ENCODE results near the gene KCNS1. TPM values are rescaled to one million over a fixed set of nuclear protein-coding genes. Genes with fewer than 3 reads are reported as not detected.

The KCNS1 gene
- total RNA-seq, 1 experiment from 2014 or later, result 0.09 TPM

- H3K27me3 Mint-ChIP-seq (ENCODE audit: insufficient read depth, unreplicated experiment), result no peaks in the 10 kb centered on the region
- H3K4me3 Mint-ChIP-seq (ENCODE audit: unreplicated experiment), result no peak overlapping the region
- TF ChIP-seq CTCF (IDR thresholded peaks at IDR 0.05; ENCODE audit: insufficient read depth in 1 of 2, low read depth in 1 of 2, low read length in 1 of 2, severe bottlenecking in 1 of 2, unreplicated experiment in 1 of 2), result no peak
- no peak for DNase-seq
- Histone ChIP-seq H3K4me3 (ENCODE audit: low read depth, low read length) (no peak overlapping the region), H3K9me3 (no peaks in the 10 kb centered on the region), H3K36me3 (ENCODE audit: control insufficient read depth, insufficient read depth, low read length) (no peaks in the 10 kb centered on the region), H3K4me1 (no peaks in the 10 kb centered on the region), H3K27me3 (replicated peaks; ENCODE audit: control insufficient read depth, insufficient read depth, low read length) (peaks cover 2% of the 10 kb centered on the region; the same call in 1 of the 2 replicates)
- intact Hi-C loops (cut with micrococcal nuclease; ENCODE audit: unreplicated experiment), result no loop called here
- no peak overlapping the region for H3K27ac Mint-ChIP-seq (ENCODE audit: unreplicated experiment)
- no TSS peak for BruUV-seq (replicated peaks)
- peaks cover 6% of the 10 kb centered on the region for H3K4me1 Mint-ChIP-seq (ENCODE audit: low read depth, unreplicated experiment)
- ChIA-PET CTCF (interaction anchor here (1.0 to 5.8 kb wide), 7 partner anchors 11 to 180 kb away, joined by 3 to 71 read pairs (median 5); partner anchors contain the start of gene WFDC12), POLR2A (no interaction called here)
- H3K9me3 Mint-ChIP-seq (ENCODE audit: unreplicated experiment), result no peaks in the 10 kb centered on the region
- no peaks in the 10 kb centered on the region for H3K36me3 Mint-ChIP-seq (ENCODE audit: insufficient read depth, unreplicated experiment)
These were observed 9.4 kb upstream of the KCNS1 start for GRCh38 chr20:45110301-45110700.

- CTCF ChIA-PET, result interaction anchor here (1.0 to 5.8 kb wide), 7 partner anchors 10 to 181 kb away, joined by 3 to 71 read pairs (median 5); partner anchors contain the start of gene WFDC12
- intact Hi-C loops (cut with micrococcal nuclease; ENCODE audit: unreplicated experiment), result no loop called here
These were observed 8.7 kb upstream of the KCNS1 start for GRCh38 chr20:45109634-45110033.

GRCh38 chr20:45105317-45105716 is 4.4 kb upstream of the KCNS1 start:
- H3K4me1 ChIP-seq, result no peaks in the 10 kb centered on the region
- no peaks in the 10 kb centered on the region for H3K9me3 ChIP-seq
- no peak overlapping the region for H3K4me3 Mint-ChIP-seq (ENCODE audit: unreplicated experiment)
- no peaks in the 10 kb centered on the region for H3K9me3 Mint-ChIP-seq (ENCODE audit: unreplicated experiment)
- H3K36me3 ChIP-seq (ENCODE audit: control insufficient read depth, insufficient read depth, low read length), result no peaks in the 10 kb centered on the region
- no peak overlapping the region for H3K4me3 ChIP-seq (ENCODE audit: low read depth, low read length)
- no peaks in the 10 kb centered on the region for H3K36me3 Mint-ChIP-seq (ENCODE audit: insufficient read depth, unreplicated experiment)
- H3K4me1 Mint-ChIP-seq (ENCODE audit: low read depth, unreplicated experiment), result peaks cover 6% of the 10 kb centered on the region
- peaks cover 2% of the 10 kb centered on the region; the same call in 1 of the 2 replicates for H3K27me3 ChIP-seq (replicated peaks; ENCODE audit: control insufficient read depth, insufficient read depth, low read length)
- ChIA-PET POLR2A (no interaction called here), CTCF (interaction anchor here (0.7 to 2.9 kb wide), 6 partner anchors 9 to 185 kb away, joined by 3 to 14 read pairs (median 4); no protein-coding TSS in a partner anchor)
- no peak for TF ChIP-seq CTCF (IDR thresholded peaks at IDR 0.05; ENCODE audit: insufficient read depth in 1 of 2, low read depth in 1 of 2, low read length in 1 of 2, severe bottlenecking in 1 of 2, unreplicated experiment in 1 of 2)
- H3K27ac Mint-ChIP-seq (ENCODE audit: unreplicated experiment), result no peak overlapping the region
- intact Hi-C loops (cut with micrococcal nuclease; ENCODE audit: unreplicated experiment), result no loop called here
- no peaks in the 10 kb centered on the region for H3K27me3 Mint-ChIP-seq (ENCODE audit: insufficient read depth, unreplicated experiment)
- BruUV-seq (replicated peaks), result no TSS peak
- DNase-seq, result no peak

More at GRCh38 chr20:45109634-45110033, 8.7 kb upstream of the KCNS1 start:
- no peaks in the 10 kb centered on the region for H3K4me1 ChIP-seq
- no peaks in the 10 kb centered on the region for H3K27me3 Mint-ChIP-seq (ENCODE audit: insufficient read depth, unreplicated experiment)
- H3K9me3 Mint-ChIP-seq (ENCODE audit: unreplicated experiment), result no peaks in the 10 kb centered on the region
- H3K36me3 Mint-ChIP-seq (ENCODE audit: insufficient read depth, unreplicated experiment), result no peaks in the 10 kb centered on the region
- no TSS peak for BruUV-seq (replicated peaks)
- peaks cover 6% of the 10 kb centered on the region for H3K4me1 Mint-ChIP-seq (ENCODE audit: low read depth, unreplicated experiment)
- no peak overlapping the region for H3K4me3 Mint-ChIP-seq (ENCODE audit: unreplicated experiment)
- POLR2A ChIA-PET, result interaction anchor here (0.6 kb wide), 1 partner anchor 181 kb away, joined by 13 read pairs; no protein-coding TSS in a partner anchor
- H3K4me3 ChIP-seq (ENCODE audit: low read depth, low read length), result no peak overlapping the region
- H3K36me3 ChIP-seq (ENCODE audit: control insufficient read depth, insufficient read depth, low read length), result no peaks in the 10 kb centered on the region
- no peak overlapping the region for H3K27ac Mint-ChIP-seq (ENCODE audit: unreplicated experiment)
- no peaks in the 10 kb centered on the region for H3K9me3 ChIP-seq
- TF ChIP-seq CTCF (IDR thresholded peaks at IDR 0.05; ENCODE audit: insufficient read depth in 1 of 2, low read depth in 1 of 2, low read length in 1 of 2, severe bottlenecking in 1 of 2, unreplicated experiment in 1 of 2), result no peak
- peaks cover 2% of the 10 kb centered on the region; the same call in 1 of the 2 replicates for H3K27me3 ChIP-seq (replicated peaks; ENCODE audit: control insufficient read depth, insufficient read depth, low read length)
- no peak for DNase-seq

All from Caco-2 (cell line).